GM19025 (cell line): ENCODE data around the gene SCAMP4.
A peak's percentile ranks its signal among the peaks of the same experiment; 100 is the strongest.

ENCODE experiments used
- ATAC-seq: cut with Tn5 transposase; IDR thresholded peaks from one replicate; pipeline ENCODE4 v1.9.1; 2021; ENCODE audit warnings: mild to moderate bottlenecking, low read depth, moderate library complexity; ENCODE audit not compliant: unreplicated experiment

SCAMP4 gene

GRCh38 chr19:1905110-1905862, at the start of gene SCAMP4, which contains the start of gene ADAT3:
Gene SCAMP4, plus strand, starts transcription at chr19:1905399. Its CDS starts 9,621 bp downstream, at chr19:1915020.
Gene ADAT3, plus strand, starts transcription at chr19:1905399. Its CDS starts 6,649 bp downstream, at chr19:1912048.
- ATAC-seq, result peak; percentile 72

- ATAC-seq, result no peak
These were observed 49.4 kb upstream of the SCAMP4 start for GRCh38 chr19:1855828-1856255.

- no peak for ATAC-seq
These were observed 48.9 kb upstream of the SCAMP4 start for GRCh38 chr19:1856345-1856697.

- no peak for ATAC-seq
These were observed 48.2 kb upstream of the SCAMP4 start for GRCh38 chr19:1856698-1857603.

- ATAC-seq, result no peak
These were observed 47.4 kb upstream of the SCAMP4 start for GRCh38 chr19:1857648-1858326.

- ATAC-seq, result no peak
These were observed 46.7 kb upstream of the SCAMP4 start for GRCh38 chr19:1858412-1859081.

- ATAC-seq, result no peak
These were observed 45.8 kb upstream of the SCAMP4 start for GRCh38 chr19:1859331-1859781.

- no peak for ATAC-seq
These were observed 45.0 kb upstream of the SCAMP4 start for GRCh38 chr19:1860042-1860775.

- ATAC-seq, result no peak
These were observed 44.2 kb upstream of the SCAMP4 start for GRCh38 chr19:1860821-1861598.

GRCh38 chr19:1861599-1862031, 43.6 kb upstream of the SCAMP4 start:
- ATAC-seq, result no peak

GRCh38 chr19:1862068-1862423, 43.2 kb upstream of the SCAMP4 start:
- no peak for ATAC-seq

- ATAC-seq, result peak; percentile 0
These were observed 42.5 kb upstream of the SCAMP4 start for GRCh38 chr19:1862424-1863327.

- no peak for ATAC-seq
These were observed 41.9 kb upstream of the SCAMP4 start, which contains the start of gene KLF16 for GRCh38 chr19:1863328-1863637. Gene KLF16, minus strand, starts transcription at chr19:1863579. Its CDS starts 82 bp downstream, at chr19:1863497.

GRCh38 chr19:1863638-1864479, 41.3 kb upstream of the SCAMP4 start:
- peak; percentile 56 for ATAC-seq

GRCh38 chr19:1864480-1865171, 40.6 kb upstream of the SCAMP4 start:
- no peak for ATAC-seq
